Activated naive CD4-positive, alpha-beta T cell (primary cell): Measurements from ENCODE around the gene PRSS22.

Source experiments
- DNase-seq, 4 experiments: peaks; one replicate each; lab custom pipeline; 2025; lab: John Stamatoyannopoulos, UW

PRSS22 gene

GRCh38 chr16:2852731-2853507 is 5.1 kb downstream of the PRSS22 start:
- no peak for DNase-seq

DNA sequence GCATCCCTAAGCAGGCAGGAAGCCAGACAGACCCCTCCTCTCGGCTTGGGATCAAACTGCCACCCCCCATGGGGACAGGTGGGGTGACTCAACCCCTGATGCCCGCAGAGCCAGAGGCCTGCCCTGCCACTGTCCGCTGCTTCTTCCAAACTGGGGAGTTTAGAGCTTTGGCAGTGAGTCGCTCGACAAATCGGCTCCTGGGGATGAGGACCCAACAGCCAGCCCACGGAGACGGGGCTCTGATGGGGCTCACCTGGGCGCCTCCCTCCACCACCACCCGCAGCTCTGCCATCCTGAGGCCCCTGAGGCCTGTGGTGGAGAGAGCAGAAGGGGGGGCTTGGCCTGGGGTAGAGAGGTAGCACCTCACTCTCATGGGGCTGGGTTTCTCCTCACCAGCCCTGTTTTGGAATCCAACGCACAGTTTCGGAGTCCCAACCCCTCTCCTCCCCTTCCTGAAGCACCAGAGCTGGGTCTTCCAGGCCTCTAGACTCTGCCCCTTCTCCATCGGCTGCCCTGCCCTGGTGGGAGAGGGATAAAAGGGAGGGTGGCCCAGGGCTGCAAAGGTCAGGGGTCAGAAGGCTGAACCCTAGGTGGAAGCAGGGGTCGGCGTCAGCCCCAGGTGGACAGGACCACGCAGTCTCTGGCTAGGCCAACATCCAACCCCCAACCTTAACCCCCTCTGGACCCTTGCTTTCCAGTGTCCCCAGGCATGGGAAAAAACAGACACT is 5.8 kb downstream of the PRSS22 start:
- no peak for DNase-seq

DNA sequence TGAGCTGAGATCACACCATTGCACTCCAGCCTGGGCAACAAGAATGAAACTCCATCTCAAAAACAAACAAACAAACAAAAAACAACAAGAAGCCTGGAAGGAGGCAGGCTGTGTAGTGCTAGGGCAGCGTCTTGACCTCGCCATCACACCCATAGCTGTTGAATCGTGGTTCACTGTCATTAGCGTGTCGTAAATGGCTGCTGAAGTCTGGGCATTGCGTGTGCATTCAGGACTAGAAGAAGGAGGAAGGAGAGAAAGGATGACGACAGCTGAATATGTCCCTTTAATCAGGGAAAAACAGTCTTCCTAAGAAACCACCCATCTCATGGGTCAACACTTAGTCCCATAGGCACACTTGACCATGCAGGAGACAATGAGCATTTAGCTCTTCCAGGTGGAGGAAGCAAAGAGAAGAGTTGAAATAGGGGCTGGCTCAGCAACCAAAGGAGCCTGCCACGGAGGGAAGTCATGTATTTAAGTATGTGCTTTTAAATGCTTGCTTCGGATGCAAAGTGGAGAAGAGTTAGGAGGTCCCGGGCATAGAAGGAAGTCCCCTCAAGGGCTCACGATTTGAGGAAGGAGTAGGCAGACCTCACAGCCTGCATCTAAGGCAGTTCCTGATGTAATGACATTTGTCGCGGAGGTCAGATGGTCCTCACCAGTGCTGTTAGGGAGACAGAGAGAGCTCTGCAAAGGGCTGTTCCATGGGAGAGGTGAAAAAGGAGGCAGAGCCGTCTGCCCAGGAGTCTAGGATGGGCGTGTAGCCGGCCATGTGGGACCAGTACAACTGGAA is 8.8 kb downstream of the PRSS22 start:
- DNase-seq: no peak

DNA sequence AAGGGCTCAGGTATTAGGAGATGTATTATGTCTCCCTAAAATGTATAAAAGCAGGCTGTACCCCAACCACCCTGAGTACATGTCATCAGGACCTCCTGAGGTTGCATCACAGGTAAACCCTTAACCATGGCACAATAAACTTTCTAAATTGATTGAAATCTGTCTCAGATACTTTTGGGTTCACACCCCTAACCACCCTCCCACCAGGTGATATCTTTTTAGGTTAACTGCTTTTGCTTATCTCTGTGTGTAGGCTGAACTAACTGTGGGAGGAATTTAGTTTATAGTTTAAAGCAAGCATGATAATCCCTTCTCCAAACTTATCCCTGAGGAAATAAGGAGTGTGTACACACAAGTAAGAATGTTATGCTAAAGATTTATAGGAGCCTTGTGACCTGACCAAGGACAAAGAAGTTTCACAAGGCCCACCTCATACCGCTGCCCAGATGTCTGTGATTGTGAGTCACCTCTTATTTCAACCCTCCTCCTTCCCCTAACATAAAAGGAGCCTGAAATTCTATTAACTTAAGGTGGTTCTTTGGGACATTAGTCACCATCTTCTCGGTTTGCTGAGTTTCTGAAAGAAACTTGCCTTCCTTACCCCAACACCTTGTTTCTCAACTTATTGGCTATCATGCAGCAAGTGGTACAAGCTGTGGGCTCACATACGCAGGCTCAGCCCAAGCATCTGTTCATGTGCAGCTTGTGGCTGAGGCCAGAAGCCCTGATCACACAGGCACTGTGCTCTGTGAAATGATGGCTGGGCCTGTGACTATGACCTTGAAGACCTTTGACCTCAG is 11.3 kb downstream of the PRSS22 start:
- no peak for DNase-seq

DNA sequence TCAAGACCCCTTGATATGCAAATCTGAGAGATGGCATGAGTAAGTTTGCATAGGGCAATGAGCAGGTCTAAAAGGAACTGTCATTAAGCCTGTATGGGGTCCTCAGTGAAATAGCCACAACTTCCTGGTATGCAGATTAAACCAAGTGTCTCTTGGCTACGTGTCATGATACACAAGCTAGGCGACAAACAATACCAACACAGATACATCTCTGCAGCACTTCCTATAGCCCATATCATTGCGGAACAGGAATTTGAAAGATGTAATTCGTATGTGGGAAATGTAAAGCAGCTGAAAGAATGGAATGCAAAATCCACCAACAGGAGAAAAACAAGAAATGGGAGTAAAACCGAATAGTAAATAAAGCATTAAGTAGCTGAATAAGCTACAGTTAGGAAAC is 12.9 kb downstream of the PRSS22 start:
- DNase-seq: no peak

GRCh38 chr16:2843526-2843925 is 14.4 kb downstream of the PRSS22 start:
- no peak for DNase-seq

GRCh38 chr16:2842340-2843000 is 15.5 kb downstream of the PRSS22 start:
- peak; percentile 44 to 73 (median 48) for DNase-seq

- DNase-seq: no peak
These were observed 16.2 kb downstream of the PRSS22 start for GRCh38 chr16:2841606-2842339.

DNA sequence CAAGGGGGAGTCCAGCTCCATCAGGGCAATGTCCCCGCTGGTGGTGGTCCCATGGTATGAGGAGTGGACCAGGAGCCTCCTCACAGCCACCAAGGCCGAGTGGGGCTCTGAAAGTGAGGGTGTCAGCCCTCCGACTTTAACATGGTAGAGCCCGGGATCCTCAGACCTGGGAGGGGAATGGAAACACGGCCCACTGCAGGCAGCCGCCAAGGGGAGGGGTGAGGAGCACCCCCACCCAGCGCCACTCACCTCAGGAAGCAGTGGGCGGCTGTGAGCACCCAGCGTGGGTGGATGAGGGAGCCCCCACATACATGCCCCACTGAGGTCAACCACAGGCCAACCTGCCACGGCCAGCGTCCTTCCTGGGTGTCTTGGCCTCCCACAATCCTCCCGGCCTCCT is 17.1 kb downstream of the PRSS22 start:
- DNase-seq: no peak

GRCh38 chr16:2839650-2840450 is 18.1 kb downstream of the PRSS22 start:
- DNase-seq: no peak

DNA sequence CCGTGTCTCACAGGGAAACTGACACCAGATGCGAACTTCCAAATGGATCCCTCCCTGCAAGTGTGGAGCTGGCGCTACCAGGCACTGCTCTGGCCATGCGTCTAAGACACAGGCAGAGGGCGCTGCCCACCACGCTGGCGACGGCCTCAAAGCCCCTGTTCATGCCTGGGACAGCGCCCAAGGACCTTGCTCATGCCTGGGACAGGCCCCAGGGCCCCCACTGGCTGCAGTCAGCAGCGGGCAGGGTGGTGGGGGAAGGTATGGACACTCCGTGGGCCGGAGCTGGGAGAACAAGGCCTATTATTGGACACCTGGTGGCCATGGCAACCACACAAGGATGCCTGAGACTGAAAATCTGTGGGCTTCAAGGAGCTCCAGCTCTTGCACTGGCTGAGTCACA is 19.0 kb downstream of the PRSS22 start:
- peak in 1 of 4 experiments; percentile 41 for DNase-seq

DNA sequence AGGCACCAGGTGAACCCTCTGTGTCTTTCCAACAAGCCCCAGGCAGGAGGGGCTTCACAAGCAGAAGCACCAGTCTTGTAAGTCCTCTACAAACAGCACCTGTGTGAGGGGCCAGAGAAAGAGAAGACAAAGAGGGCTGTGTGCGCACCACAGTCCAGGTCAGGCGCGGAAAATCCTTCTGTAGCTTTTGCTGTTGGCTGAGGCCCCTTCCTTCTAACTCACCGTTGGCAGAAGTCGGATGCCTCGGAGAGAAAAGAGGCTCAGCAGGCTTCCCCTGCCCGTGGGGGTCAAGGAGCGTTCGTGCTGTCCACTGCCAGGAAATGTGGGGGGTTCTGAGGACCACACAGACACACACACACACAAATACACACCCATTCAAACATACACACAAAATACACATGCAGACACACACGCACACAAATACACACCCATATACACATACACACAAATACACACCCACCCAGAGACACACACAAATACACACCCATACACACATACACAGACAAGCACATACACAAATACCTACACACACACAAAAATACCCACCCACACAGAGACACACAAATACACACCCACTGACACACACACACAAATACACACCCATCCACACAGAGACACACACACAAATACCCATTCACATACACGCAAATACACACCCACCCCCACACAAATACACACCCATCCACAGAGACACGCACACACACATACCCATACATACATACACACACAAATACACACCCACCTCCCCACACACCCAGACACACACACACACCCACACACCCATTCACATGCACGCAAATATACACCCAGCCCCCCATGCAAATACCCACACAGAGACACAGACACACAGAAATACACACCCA is 21.1 kb downstream of the PRSS22 start:
- no peak for DNase-seq

DNA sequence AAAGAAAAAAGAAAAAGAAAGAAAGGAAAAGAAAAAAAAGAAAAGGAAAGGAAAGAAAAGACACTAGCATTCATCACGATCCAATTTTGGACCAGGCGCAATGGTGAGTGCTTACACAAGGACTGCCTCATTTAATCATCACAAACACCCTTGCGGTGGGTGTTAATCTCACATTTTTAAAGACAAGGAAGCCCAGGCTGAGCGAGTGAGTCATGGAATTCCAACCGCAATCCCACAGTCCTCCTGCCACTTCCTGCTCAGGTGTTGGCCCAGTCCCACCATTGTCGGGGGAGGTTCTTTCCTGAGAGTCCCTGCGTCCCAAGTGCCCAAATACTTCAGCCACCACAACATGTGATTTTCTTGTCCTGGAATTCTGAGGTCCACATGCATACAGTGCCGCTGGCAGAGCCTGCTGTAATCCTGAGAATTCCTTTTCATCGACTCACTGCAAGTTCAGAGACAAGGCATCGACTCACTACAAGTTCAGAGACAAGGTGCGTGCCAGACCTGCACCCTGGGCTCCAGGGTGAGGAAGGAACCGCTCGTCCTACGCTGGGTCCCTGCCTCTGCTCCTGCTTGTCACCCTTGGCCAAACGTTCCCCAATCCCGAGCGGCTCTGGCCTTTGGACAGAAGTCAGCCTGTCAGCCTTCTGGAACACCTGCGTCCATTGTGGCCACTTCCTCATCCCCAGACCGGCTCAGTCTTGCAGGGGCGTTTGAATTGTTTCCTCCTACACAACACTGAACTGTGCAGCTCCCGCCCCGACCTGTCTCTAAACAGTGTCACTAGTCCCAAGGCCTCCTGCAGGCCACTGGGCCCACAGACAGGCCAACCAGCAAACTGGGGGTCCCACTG is 22.1 kb downstream of the PRSS22 start:
- no peak for DNase-seq

GRCh38 chr16:2834968-2835367 is 23.0 kb downstream of the PRSS22 start:
- no peak for DNase-seq

DNA sequence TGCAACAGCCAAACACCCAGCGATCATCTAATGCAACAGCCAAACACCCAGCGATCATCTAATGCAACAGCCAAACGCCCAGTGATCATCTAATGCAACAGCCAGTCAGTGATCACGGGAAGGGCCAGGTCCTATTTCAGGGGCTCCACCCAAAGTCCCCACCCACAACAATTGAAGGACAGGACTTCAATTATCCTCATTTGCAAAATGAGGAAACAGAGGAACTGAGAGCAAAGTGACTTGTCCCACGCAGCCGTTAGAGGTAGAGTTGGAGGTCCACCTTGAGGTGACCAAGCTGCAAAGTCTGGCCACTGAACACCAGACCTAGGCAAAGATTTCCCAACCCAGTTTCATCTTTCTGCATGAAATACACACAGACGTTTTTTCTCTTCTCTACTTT is 24.2 kb downstream of the PRSS22 start:
- DNase-seq: no peak

- no peak for DNase-seq
These were observed 26.8 kb downstream of the PRSS22 start for GRCh38 chr16:2831203-2831602.

DNA sequence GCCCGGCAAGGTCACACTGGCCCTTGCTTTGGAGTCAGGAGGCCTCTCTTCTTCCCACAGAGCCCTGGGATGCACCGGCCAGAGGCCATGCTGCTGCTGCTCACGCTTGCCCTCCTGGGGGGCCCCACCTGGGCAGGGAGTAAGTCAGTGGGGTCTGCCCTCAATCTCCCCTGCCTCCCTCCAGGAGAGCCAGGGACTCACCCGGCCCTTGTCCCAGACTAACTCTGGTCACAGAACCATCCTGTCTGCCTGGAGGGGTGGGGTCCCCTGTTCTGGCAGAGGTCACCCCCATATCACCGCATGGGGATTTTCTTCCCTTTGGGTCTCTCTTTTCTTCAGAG is 27.6 kb downstream of the PRSS22 start:
- DNase-seq: no peak
